DOHH2 (cell line): ENCODE results near the gene SUGCT.
"Not testable (repeated sequence)": the region's sequence is repeated elsewhere in the genome, so short reads cannot be mapped to it uniquely, and the experiment has no call there.

ENCODE experiments used
- H3F3A ChIP-seq: fragments of 200-600 bp; sonication (generic), shearing (Covaris generic); 2 replicates; pipeline ENCODE4 v1.6.0; 2016; ENCODE audit warnings: antibody characterized with exemption, mild to moderate bottlenecking; ENCODE audit not compliant: control insufficient read depth, insufficient read depth
- H3K27ac ChIP-seq: fragments of 200-600 bp; sonication (generic); 2 replicates; pipeline ENCODE4 v1.5.1; 2014; ENCODE audit warnings: low read depth, mild to moderate bottlenecking, low read length, moderate library complexity
- H3K27me3 ChIP-seq: fragments of 200-600 bp; sonication (generic); 2 replicates; pipeline ENCODE4 v1.6.1; 2014; ENCODE audit warnings: mild to moderate bottlenecking, low read length, mixed read lengths; ENCODE audit not compliant: control insufficient read depth
- H3K36me3 ChIP-seq: fragments of 200-600 bp; sonication (generic); 2 replicates; pipeline ENCODE4 v1.6.1; 2014; ENCODE audit warnings: mild to moderate bottlenecking, low read length, moderate library complexity, mixed read lengths; ENCODE audit not compliant: control insufficient read depth
- H3K4me1 ChIP-seq: fragments of 200-600 bp; sonication (generic); 2 replicates; pipeline ENCODE4 v1.6.1; 2014; ENCODE audit warnings: mild to moderate bottlenecking, low read length, mixed read lengths; ENCODE audit not compliant: control insufficient read depth
- H3K4me2 ChIP-seq: fragments of 200-600 bp; sonication (generic); 2 replicates; pipeline ENCODE4 v1.6.0; 2014; ENCODE audit warnings: mild to moderate bottlenecking, low read length, moderate library complexity
- H3K4me3 ChIP-seq: fragments of 200-600 bp; sonication (generic); 2 replicates; pipeline ENCODE4 v1.5.1; 2014; ENCODE audit warnings: mild to moderate bottlenecking, low read length, mixed read lengths
- H3K79me2 ChIP-seq: fragments of 200-600 bp; sonication (generic); 2 replicates; pipeline ENCODE4 v1.6.1; 2014; ENCODE audit warnings: mild to moderate bottlenecking, low read length, mixed read lengths; ENCODE audit not compliant: control insufficient read depth
- H3K9me2 ChIP-seq: fragments of 200-600 bp; sonication (generic); replicated peaks from 2 replicates; pipeline ENCODE4 v1.6.1; 2014; ENCODE audit warnings: mild to moderate bottlenecking, low read length, mixed read lengths; ENCODE audit not compliant: control insufficient read depth
- H3K9me3 ChIP-seq: fragments of 200-600 bp; sonication (generic); 2 replicates; pipeline ENCODE4 v1.6.1; 2014; ENCODE audit warnings: antibody characterized with exemption, low read length, mixed read lengths; ENCODE audit not compliant: control insufficient read depth, insufficient read depth
- H4K20me1 ChIP-seq: fragments of 200-600 bp; sonication (generic); 2 replicates; pipeline ENCODE4 v1.6.0; 2014; ENCODE audit warnings: low read depth, mild to moderate bottlenecking, antibody characterized with exemption, low read length, moderate library complexity; ENCODE audit not compliant: control insufficient read depth, insufficient read depth
- CTCF ChIP-seq: fragments of 200-600 bp; sonication (generic); IDR thresholded peaks from one replicate; pipeline ENCODE4 v1.5.1; 2014; ENCODE audit warnings: antibody characterized with exemption, mild to moderate bottlenecking, low read depth, low read length; ENCODE audit not compliant: poor library complexity, severe bottlenecking
- EZH2phosphoT487 ChIP-seq: fragments of 200-600 bp; sonication (generic); IDR thresholded peaks from 2 replicates; pipeline ENCODE4 v1.6.1; 2017; ENCODE audit warnings: borderline replicate concordance, mild to moderate bottlenecking, antibody characterized with exemption, low read length, moderate library complexity, mixed read lengths

Gene SUGCT

GRCh38 chr7:40213856-40214255, 79.1 kb downstream of the SUGCT start:
- H3K27me3 ChIP-seq = no peaks in the 10 kb centered on the region
- no peak overlapping the region for H3K27ac ChIP-seq
- H3F3A ChIP-seq = no peaks in the 10 kb centered on the region
- no peak overlapping the region for H3K4me2 ChIP-seq
- H3K79me2 ChIP-seq = no peaks in the 10 kb centered on the region
- H3K9me3 ChIP-seq = no peaks in the 10 kb centered on the region; the same call in 1 of the 2 replicates
- H3K4me1 ChIP-seq = no peaks in the 10 kb centered on the region
- no peaks in the 10 kb centered on the region for H4K20me1 ChIP-seq
- H3K36me3 ChIP-seq = no peaks in the 10 kb centered on the region
- TF ChIP-seq CTCF = no peak
- no peak for TF ChIP-seq EZH2phosphoT487
- no peak overlapping the region for H3K4me3 ChIP-seq
- H3K9me2 ChIP-seq = no peaks in the 10 kb centered on the region

- H4K20me1 ChIP-seq, H3K4me3 ChIP-seq, H3K9me3 ChIP-seq, H3K9me2 ChIP-seq, H3K4me2 ChIP-seq, H3K36me3 ChIP-seq, H3K4me1 ChIP-seq, H3K27me3 ChIP-seq, H3K79me2 ChIP-seq, H3F3A ChIP-seq, H3K27ac ChIP-seq: not testable (repeated sequence)
Observed at GRCh38 chr7:40218612-40219011, 83.8 kb downstream of the SUGCT start.

GRCh38 chr7:40219917-40220316, 85.1 kb downstream of the SUGCT start:
- H3K27ac ChIP-seq = no peak overlapping the region
- H3K36me3 ChIP-seq = no peaks in the 10 kb centered on the region
- no peaks in the 10 kb centered on the region for H3K27me3 ChIP-seq
- H3K4me3 ChIP-seq = no peak overlapping the region
- no peaks in the 10 kb centered on the region for H3K9me2 ChIP-seq
- no peaks in the 10 kb centered on the region; the same call in 1 of the 2 replicates for H3K9me3 ChIP-seq
- H3K79me2 ChIP-seq = no peaks in the 10 kb centered on the region
- H3F3A ChIP-seq = no peaks in the 10 kb centered on the region
- H4K20me1 ChIP-seq = no peaks in the 10 kb centered on the region
- TF ChIP-seq CTCF = no peak
- no peak for TF ChIP-seq EZH2phosphoT487
- H3K4me2 ChIP-seq = no peak overlapping the region
- no peaks in the 10 kb centered on the region for H3K4me1 ChIP-seq

GRCh38 chr7:40220421-40220911, 85.7 kb downstream of the SUGCT start:
- no peak for TF ChIP-seq EZH2phosphoT487
- TF ChIP-seq CTCF = no peak
- Histone ChIP-seq H4K20me1 (no peaks in the 10 kb centered on the region), H3K4me3 (no peak overlapping the region), H3K36me3 (no peaks in the 10 kb centered on the region), H3K9me3 (no peaks in the 10 kb centered on the region; the same call in 1 of the 2 replicates), H3K79me2 (no peaks in the 10 kb centered on the region), H3K4me2 (no peak overlapping the region), H3F3A (no peaks in the 10 kb centered on the region), H3K27me3 (no peaks in the 10 kb centered on the region), H3K27ac (no peak overlapping the region), H3K9me2 (no peaks in the 10 kb centered on the region), H3K4me1 (no peaks in the 10 kb centered on the region)
